ENCODE data around the gene MAMDC2. TPM values are rescaled to one million over a fixed set of nuclear protein-coding genes. Genes with fewer than 3 reads are reported as not detected.

MAMDC2 gene
- total and polyA plus RNA-seq, 2 of the 8 experiments (the other 6 are each of a cell fraction or from before 2014, with no cell fraction given), result 6.1 to 15.4 TPM

DNA sequence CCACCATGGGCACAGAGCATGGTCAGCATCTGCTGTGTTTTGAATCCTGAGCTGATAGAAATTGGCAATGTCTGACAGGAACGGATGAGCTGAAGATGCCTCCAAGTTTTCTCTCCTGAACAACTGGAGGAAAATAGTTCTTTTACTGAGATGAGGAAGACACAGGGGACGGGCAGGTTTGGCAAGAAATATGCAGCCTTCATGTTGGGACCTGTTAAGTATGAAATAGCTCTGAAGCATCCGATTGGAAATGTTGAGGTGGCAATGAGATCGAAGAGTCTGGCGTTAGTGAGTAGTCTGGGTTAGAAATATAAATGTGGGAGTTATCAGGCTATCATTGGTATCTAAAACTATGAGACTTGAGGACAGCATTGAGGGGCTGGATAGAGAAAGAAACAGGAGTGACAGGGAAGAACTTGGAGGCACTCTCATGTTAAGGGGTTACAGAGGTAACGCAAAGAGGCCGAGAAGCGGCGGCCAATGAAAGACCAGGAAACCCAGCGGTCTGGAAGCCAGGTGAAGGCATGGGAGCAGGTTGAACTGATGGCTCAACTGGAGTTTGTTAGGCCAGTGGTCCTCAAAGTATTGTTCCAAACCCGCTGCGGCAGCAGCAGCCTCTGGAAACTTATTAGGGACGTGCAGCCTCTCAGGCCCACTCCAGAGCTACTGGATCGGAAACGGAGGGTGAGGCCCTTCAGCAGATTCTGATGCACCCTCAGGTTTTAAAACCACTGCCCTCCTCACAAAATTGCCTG is 1.0 kb upstream of the MAMDC2 start:
- Histone ChIP-seq H3K56ac (replicated peaks; ENCODE audit: insufficient read length, low read depth, low read length) (no peak overlapping the region), H4K91ac (replicated peaks; ENCODE audit: insufficient read length, low read length) (no peak overlapping the region), H3K9me3 (ENCODE audit: insufficient read depth in 2 of 2, low read depth in 1 of 2, low read length in 1 of 2) (peaks cover 2 to 6% of the 10 kb centered on the region in 2 experiments; a peak in 3 of 4 replicates), H3K4me1 (replicated peaks in 1 of 4; ENCODE audit: control insufficient read depth in 3 of 4, insufficient read depth in 4 of 4, low read length in 3 of 4) (peaks cover 6 to 14% (median 10%) of the 10 kb centered on the region in 4 experiments), H2AFZ (ENCODE audit: low read length) (no peak overlapping the region), H3K23ac (ENCODE audit: insufficient read length) (no peak overlapping the region), H2BK120ac (replicated peaks; ENCODE audit: low read depth, low read length) (no peak overlapping the region), H4K8ac (ENCODE audit: extremely low read depth, insufficient read depth, low read length) (no peak overlapping the region), H2BK5ac (ENCODE audit: low read depth, low read length) (peak overlapping the region; percentile 58; the same call in 1 of the 2 replicates), H3K4me2 (ENCODE audit: insufficient read depth in 1 of 2, low read depth in 2 of 2, low read length in 2 of 2) (peak overlapping the region; percentile 77 to 86), H2BK15ac (ENCODE audit: low read length) (no peak overlapping the region), H3K9ac (replicated peaks in 1 of 4; ENCODE audit: extremely low read depth in 1 of 4, low read depth in 3 of 4, low read length in 3 of 4) (no peak overlapping the region; a peak in 1 of 7 replicates), H3K27me3 (replicated peaks in 1 of 4; ENCODE audit: control insufficient read depth in 3 of 4, extremely low read depth in 1 of 4, insufficient read depth in 3 of 4, low read length in 3 of 4) (no peaks in the 10 kb centered on the region), H2AK5ac (ENCODE audit: low read depth, low read length) (peak overlapping the region; percentile 29; the same call in 1 of the 2 replicates), H2BK12ac (ENCODE audit: low read depth, low read length) (peak overlapping the region; percentile 40; the same call in 1 of the 2 replicates), H3K23me2 (ENCODE audit: low read depth, low read length) (peaks cover 12% of the 10 kb centered on the region), H3K27ac (ENCODE audit: low read depth, low read length) (no peak overlapping the region), H3K79me2 (ENCODE audit: control insufficient read depth in 1 of 2, insufficient read depth in 2 of 2, low read length in 2 of 2) (no peaks in the 10 kb centered on the region; a peak in 1 of 4 replicates), H3K4me3 (ENCODE audit: extremely low read depth in 1 of 4, insufficient read depth in 2 of 4, low read depth in 3 of 4, low read length in 4 of 4) (peak overlapping the region in 2 of 4 experiments; percentile 55 to 79; a peak in 4 of 8 replicates), H2BK20ac (ENCODE audit: low read length) (peak overlapping the region; percentile 50; the same call in 1 of the 2 replicates), H3K79me1 (ENCODE audit: low read depth, low read length) (no peaks in the 10 kb centered on the region), H3K36me3 (ENCODE audit: control insufficient read depth in 2 of 4, insufficient read depth in 4 of 4, low read length in 3 of 4) (no peaks in the 10 kb centered on the region), H3K14ac (ENCODE audit: insufficient read length) (no peak overlapping the region), H4K20me1 (replicated peaks in 1 of 2; ENCODE audit: control insufficient read depth in 1 of 2, insufficient read depth in 2 of 2, low read length in 2 of 2) (no peaks in the 10 kb centered on the region), H4K5ac (ENCODE audit: insufficient read length, low read depth, low read length) (no peak overlapping the region), H3K18ac (ENCODE audit: extremely low read depth, low read length) (peak overlapping the region; percentile 52), H3K4ac (replicated peaks; ENCODE audit: insufficient read length, low read depth, low read length) (no peak overlapping the region)
- POLR2A ChIA-PET (ENCODE audit: partially characterized antibody), result interaction anchor here (1.2 to 2.6 kb wide), 7 partner anchors 11 to 68 kb away, joined by 3 to 18 read pairs (median 8); no protein-coding TSS in a partner anchor
- CTCF ChIA-PET (ENCODE audit: partially characterized antibody), result interaction anchor here (1.0 to 6.3 kb wide), 7 partner anchors 9 to 370 kb away, joined by 3 to 42 read pairs (median 3); no protein-coding TSS in a partner anchor
- FAIRE-seq (no peak), DNase-seq (ENCODE audit: low read depth in 1 of 2, low spot score in 2 of 2) (peak in 1 of 2 experiments; percentile 45)
- WGBS, 2 experiments (ENCODE audit: extremely low coverage in 1 of 2, insufficient coverage in 1 of 2, insufficient read length in 1 of 2, insufficient replicate concordance in 2 of 2, low coverage in 1 of 2, low lambda C conversion rate in 2 of 2, missing lambda C conversion rate in 1 of 2), result 86% methylated on average over 15 of the region's 15 CpGs; no CpG with 5 or more reads in 1 of the 2 experiments
- TF ChIP-seq SIRT6 (IDR thresholded peaks at IDR 0.05; ENCODE audit: low read length) (no peak), RAD21 (IDR thresholded peaks at IDR 0.05 in 1 of 2, conservative IDR thresholded peaks at IDR 0.05 in 1 of 2; ENCODE audit: low read depth in 2 of 2, low read length in 2 of 2) (no peak), POLR2AphosphoS5 (IDR thresholded peaks at IDR 0.05; ENCODE audit: low read depth, low read length) (no peak), RBBP5 (IDR thresholded peaks at IDR 0.05; ENCODE audit: borderline replicate concordance, low read depth, low read length) (no peak), HDAC6 (IDR thresholded peaks at IDR 0.05; ENCODE audit: low read depth, low read length) (no peak), JUND (IDR thresholded peaks at IDR 0.05; ENCODE audit: low read length) (no peak), ASH2L (IDR thresholded peaks at IDR 0.05; ENCODE audit: low read length) (no peak), TAF1 (IDR thresholded peaks at IDR 0.05; ENCODE audit: low read depth, low read length) (no peak), GTF2F1 (IDR thresholded peaks at IDR 0.05; ENCODE audit: borderline replicate concordance, low read depth, low read length) (no peak), CBX5 (IDR thresholded peaks at IDR 0.05; ENCODE audit: low read depth, low read length) (no peak), SUZ12 (IDR thresholded peaks at IDR 0.05; ENCODE audit: low read length) (no peak)

Measured in H1 (cell line).